ENCODE data around the gene FXYD3.

FXYD3 gene

DNA sequence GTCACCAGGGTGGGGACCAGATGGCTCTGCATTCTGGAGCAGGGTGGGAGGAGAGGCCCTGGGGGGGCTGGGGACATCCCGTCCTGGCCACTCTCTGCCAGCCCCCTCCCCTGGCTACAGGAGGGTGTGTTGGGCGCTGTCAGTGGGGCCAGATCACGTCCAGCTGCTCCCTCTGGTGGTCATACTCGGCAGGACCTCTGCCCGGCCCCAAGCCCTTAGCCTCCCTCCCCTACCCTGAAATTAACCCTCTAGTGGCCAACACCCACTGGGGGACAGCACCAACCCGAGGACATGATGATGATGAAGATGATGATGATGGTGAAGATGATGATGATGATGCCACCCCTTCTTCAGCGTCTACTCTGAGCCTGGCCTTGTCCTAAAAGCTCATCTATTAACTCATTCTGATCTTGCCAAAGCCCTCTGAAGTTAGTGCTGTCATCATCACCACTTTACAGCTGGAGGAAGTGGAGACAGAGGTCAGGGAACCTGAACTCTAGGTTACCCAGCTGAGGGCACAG is 19.8 kb downstream of the FXYD3 start:
- in situ Hi-C loops (cut with MboI; ENCODE audit: low sequenced_read_pairs, unreplicated experiment): no loop called here
- TF ChIP-seq, protein P1, sequence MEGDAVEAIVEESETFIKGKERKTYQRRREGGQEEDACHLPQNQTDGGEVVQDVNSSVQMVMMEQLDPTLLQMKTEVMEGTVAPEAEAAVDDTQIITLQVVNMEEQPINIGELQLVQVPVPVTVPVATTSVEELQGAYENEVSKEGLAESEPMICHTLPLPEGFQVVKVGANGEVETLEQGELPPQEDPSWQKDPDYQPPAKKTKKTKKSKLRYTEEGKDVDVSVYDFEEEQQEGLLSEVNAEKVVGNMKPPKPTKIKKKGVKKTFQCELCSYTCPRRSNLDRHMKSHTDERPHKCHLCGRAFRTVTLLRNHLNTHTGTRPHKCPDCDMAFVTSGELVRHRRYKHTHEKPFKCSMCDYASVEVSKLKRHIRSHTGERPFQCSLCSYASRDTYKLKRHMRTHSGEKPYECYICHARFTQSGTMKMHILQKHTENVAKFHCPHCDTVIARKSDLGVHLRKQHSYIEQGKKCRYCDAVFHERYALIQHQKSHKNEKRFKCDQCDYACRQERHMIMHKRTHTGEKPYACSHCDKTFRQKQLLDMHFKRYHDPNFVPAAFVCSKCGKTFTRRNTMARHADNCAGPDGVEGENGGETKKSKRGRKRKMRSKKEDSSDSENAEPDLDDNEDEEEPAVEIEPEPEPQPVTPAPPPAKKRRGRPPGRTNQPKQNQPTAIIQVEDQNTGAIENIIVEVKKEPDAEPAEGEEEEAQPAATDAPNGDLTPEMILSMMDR (IDR thresholded peaks at IDR 0.05; ENCODE audit: borderline replicate concordance, control extremely low read depth, extremely low read depth, insufficient read depth, missing control alignments): peak; percentile 84
- DNase-seq (ENCODE audit: low spot score): peak; percentile 92

DNA sequence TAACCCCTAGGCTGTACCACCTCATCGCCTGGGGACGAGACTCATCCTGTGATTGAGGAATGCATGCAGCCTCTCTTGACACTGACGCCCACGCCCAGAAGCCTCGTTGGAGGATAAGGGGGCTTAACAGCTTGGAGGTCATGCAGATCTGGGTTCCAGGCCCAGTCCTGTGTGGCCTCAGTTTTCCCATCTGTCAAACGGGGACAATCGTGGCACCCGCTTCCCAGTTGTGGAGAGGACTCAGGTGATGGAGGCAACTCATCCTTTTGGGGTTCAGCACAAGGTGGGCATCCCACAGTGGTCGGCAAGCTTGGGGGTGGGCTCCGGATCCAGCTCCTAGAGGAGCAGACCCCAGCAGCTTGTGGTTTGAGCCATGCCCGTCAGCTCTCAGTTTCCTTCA is 20.6 kb downstream of the FXYD3 start:
- TF ChIP-seq, protein P1 (IDR thresholded peaks at IDR 0.05; ENCODE audit: borderline replicate concordance, control extremely low read depth, extremely low read depth, insufficient read depth, missing control alignments): no peak
- no peak for DNase-seq (ENCODE audit: low spot score)
- in situ Hi-C loops (cut with MboI; ENCODE audit: low sequenced_read_pairs, unreplicated experiment): no loop called here

DNA sequence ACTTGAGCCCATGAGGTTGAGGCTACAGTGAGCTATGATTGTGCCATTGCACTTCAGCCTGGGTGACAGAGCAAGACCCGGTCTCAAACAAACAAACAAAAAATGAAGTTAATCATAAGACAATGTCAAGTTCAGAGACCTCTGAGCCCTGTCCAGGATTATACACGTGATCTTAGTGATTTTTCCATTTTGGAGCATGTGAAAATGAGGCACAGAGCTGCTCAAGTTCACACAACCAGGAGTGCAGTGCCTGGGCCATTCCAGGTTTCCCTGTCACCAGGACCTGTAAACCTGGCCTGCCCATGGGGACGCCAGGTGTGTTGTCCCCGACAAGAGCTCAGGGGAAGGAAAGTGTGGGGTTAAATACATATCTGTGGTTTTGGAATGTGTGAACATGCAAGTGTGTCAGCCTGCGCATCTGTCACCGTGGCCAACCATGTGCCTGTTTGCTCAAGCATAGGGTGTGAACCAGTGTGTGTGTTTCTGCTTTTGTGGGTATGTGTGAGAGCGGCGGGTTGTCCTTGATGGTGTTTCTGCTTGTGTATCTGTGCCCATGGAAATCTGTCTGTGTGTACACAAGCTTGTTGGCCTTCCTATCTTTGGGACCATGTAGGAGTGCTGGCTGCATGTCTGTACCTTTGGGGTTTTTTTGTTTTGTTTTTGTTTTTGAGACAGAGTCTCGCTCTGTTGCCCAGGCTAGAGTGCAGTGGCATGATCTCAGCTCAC is 21.5 kb downstream of the FXYD3 start:
- DNase-seq (ENCODE audit: low spot score): no peak

DNA sequence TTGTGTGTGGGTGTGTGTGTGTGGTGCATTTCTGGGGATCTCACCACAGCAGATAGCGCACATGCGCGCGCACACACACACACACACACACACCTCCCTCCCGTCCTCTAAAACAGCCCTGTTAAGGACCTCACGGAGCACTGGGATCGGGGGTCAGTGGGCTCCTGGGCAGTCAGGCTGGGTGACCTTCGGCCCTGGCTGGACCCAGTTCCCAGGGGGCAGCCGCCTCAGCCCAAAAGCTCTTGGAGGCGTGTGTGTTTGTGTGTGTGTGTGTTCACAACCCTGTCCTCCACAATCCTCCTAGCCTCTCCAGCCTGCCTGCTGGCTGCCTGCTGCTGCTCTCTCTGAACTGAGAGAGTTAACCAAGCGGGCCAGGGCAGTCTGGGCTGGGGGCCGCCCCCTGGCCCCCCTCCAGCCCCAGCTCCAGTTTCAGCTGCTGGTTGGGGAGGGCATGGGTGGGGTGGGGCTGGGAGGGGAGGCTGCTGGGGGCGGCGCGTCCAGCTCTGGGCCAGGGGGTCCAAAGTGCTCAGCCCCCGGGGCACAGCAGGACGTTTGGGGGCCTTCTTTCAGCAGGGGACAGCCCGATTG is 22.8 kb downstream of the FXYD3 start, which contains the start of gene FXYD1:
Gene FXYD1 (plus strand): TSS at position 520 of the 588 bp plus-strand sequence. CDS start 1,256 bp downstream, outside the sequence.
- in situ Hi-C loops (cut with MboI; ENCODE audit: low sequenced_read_pairs, unreplicated experiment): no loop called here

More for the DNA sequence above, 21.5 kb downstream of the FXYD3 start:
- TF ChIP-seq, protein P1 (IDR thresholded peaks at IDR 0.05; ENCODE audit: borderline replicate concordance, control extremely low read depth, extremely low read depth, insufficient read depth, missing control alignments): no peak
- in situ Hi-C loops (cut with MboI; ENCODE audit: low sequenced_read_pairs, unreplicated experiment): no loop called here

DNA sequence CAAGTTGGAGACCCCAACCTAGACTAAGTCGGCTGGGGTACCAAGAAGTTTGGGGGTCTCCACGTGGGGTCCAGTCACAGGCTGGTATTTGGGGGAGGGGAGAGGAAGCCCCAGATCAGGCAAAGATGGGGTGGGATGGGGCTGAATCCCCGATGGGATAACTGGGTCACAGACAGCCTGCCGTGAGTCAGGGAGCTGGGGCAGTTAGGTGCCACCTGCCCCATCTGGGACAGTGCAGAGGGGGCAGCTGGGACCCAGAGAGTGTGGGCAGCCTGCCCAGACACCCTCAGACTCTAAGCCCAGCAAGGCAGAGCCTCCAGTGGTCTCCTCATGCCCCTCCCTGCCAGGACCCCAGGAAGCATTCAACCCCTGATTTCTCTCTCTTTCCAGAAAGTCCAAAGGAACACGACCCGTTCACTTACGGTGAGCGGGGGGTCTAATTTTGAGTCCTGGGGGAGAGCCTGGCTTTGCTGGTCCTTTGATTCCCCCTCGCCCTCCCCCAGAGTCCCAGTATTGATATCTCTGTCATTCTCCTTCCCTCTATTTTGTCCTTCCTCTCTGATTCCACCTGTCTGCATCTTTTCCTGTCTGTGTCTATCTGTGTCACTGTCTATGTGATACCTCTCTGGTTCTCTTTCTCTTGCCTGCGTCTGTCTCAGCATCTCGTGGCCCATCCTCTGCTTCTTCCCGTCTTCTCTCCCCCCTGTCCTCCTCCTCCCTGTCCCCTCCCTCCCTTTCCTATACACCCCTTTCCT is 24.8 kb downstream of the FXYD3 start:
- in situ Hi-C loops (cut with MboI; ENCODE audit: low sequenced_read_pairs, unreplicated experiment): no loop called here
- no peak for DNase-seq (ENCODE audit: low spot score)
- TF ChIP-seq, protein P1 (IDR thresholded peaks at IDR 0.05; ENCODE audit: borderline replicate concordance, control extremely low read depth, extremely low read depth, insufficient read depth, missing control alignments): no peak

More for the DNA sequence above, 22.8 kb downstream of the FXYD3 start, which contains the start of gene FXYD1:
- TF ChIP-seq, protein P1 (IDR thresholded peaks at IDR 0.05; ENCODE audit: borderline replicate concordance, control extremely low read depth, extremely low read depth, insufficient read depth, missing control alignments): no peak
- no peak for DNase-seq (ENCODE audit: low spot score)

All from GM13976 (cell line).